NOMO-1 treated with dmso at 0.1 percent for 144 hours (cell line): ENCODE results near the gene IL3.

Experiments
- DNase-seq: peaks from one replicate; lab custom pipeline; 2025; ENCODE audit not compliant: unreplicated experiment; lab: John Stamatoyannopoulos, UW

Gene IL3

DNA sequence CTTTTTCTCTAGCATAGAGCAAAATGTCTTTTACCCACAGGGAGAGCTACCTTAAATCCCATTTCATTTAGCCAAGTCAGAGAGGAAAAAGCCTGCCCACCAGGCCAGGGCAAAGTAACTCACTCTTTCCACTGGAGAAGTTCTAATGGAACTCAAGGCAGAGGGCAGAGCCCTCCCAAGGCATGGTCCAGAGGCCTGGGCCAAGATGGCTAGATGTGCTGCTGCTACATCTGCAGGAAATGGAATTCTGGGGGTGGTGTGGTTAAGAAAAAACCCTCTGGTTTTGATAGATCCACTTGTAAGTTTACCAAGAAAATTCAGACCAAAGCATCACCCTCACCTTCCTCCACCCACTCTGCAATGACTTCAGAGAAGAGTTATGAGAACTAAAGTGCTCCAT lies 50.5 kb downstream of the IL3 start:
- no peak for DNase-seq

DNA sequence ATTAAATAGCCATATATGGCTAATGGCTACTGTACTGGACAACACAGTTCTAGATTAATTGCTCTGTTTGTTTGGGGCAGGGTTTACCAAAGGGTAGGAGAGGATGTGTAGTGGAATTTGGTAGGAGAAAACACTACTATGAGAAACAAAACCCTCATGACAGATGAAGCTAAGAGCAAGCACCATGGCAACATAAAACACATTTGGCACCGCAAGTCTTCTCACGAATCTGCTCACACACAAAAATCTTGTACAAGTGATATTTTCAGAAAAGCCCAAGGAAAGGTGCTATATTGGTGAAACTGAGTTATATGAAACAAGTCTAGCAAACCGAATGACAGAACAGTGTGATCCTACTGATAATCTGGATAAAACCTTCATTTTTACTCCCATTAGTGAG lies 51.7 kb downstream of the IL3 start:
- no peak for DNase-seq
